ENCODE measurements around the gene CATSPERZ. TPM values are rescaled to one million over a fixed set of nuclear protein-coding genes. Genes with fewer than 3 reads are reported as not detected.
A peak's percentile ranks its signal among the peaks of the same experiment; 100 is the strongest.

Gene CATSPERZ
- total RNA-seq, 1 donor from 2014 or later: not detected

- Histone ChIP-seq H3K4me1 (peaks cover 52% of the 10 kb centered on the region), H3K27ac (replicated peaks) (no peak overlapping the region), H3K9me3 (replicated peaks) (no peaks in the 10 kb centered on the region), H3K27me3 (ENCODE audit: low read depth) (peaks cover 21% of the 10 kb centered on the region), H3K4me3 (no peak overlapping the region), H3K36me3 (peaks cover 9% of the 10 kb centered on the region)
- TF ChIP-seq CTCF (IDR thresholded peaks at IDR 0.05; ENCODE audit: borderline replicate concordance): no peak
- intact Hi-C loops (cut with micrococcal nuclease): no loop called here
- no peak for DNase-seq
These were observed 13.4 kb upstream of the CATSPERZ start for GRCh38 chr11:64286801-64287159.

- Histone ChIP-seq H3K27me3 (ENCODE audit: low read depth) (peaks cover 32% of the 10 kb centered on the region), H3K36me3 (no peaks in the 10 kb centered on the region), H3K4me3 (no peak overlapping the region), H3K9me3 (replicated peaks) (no peaks in the 10 kb centered on the region), H3K4me1 (peaks cover 52% of the 10 kb centered on the region), H3K27ac (replicated peaks) (no peak overlapping the region)
- DNase-seq: no peak
- TF ChIP-seq CTCF (IDR thresholded peaks at IDR 0.05; ENCODE audit: borderline replicate concordance): no peak
- intact Hi-C loops (cut with micrococcal nuclease): no loop called here
These were observed 12.3 kb upstream of the CATSPERZ start for GRCh38 chr11:64287676-64288352.

- Histone ChIP-seq H3K27ac (replicated peaks) (no peak overlapping the region), H3K9me3 (replicated peaks) (no peaks in the 10 kb centered on the region), H3K27me3 (ENCODE audit: low read depth) (peaks cover 37% of the 10 kb centered on the region), H3K4me1 (peaks cover 47% of the 10 kb centered on the region), H3K4me3 (no peak overlapping the region), H3K36me3 (no peaks in the 10 kb centered on the region)
- intact Hi-C loops (cut with micrococcal nuclease): no loop called here
- no peak for DNase-seq
- no peak for TF ChIP-seq CTCF (IDR thresholded peaks at IDR 0.05; ENCODE audit: borderline replicate concordance)
These were observed 11.8 kb upstream of the CATSPERZ start for GRCh38 chr11:64288353-64288750.

- Histone ChIP-seq H3K27me3 (ENCODE audit: low read depth) (peaks cover 44% of the 10 kb centered on the region), H3K27ac (replicated peaks) (no peak overlapping the region), H3K4me1 (peaks cover 40% of the 10 kb centered on the region), H3K4me3 (no peak overlapping the region), H3K9me3 (replicated peaks) (no peaks in the 10 kb centered on the region), H3K36me3 (no peaks in the 10 kb centered on the region)
- DNase-seq: no peak
- intact Hi-C loops (cut with micrococcal nuclease): no loop called here
- TF ChIP-seq CTCF (IDR thresholded peaks at IDR 0.05; ENCODE audit: borderline replicate concordance): no peak
These were observed 11.1 kb upstream of the CATSPERZ start for GRCh38 chr11:64289002-64289564.

- intact Hi-C loops (cut with micrococcal nuclease): no loop called here
- Histone ChIP-seq H3K27me3 (ENCODE audit: low read depth) (peaks cover 60% of the 10 kb centered on the region), H3K4me1 (peaks cover 27% of the 10 kb centered on the region), H3K36me3 (no peaks in the 10 kb centered on the region), H3K9me3 (replicated peaks) (no peaks in the 10 kb centered on the region), H3K4me3 (peak overlapping the region; percentile 61), H3K27ac (replicated peaks) (no peak overlapping the region)
- DNase-seq: no peak
- TF ChIP-seq CTCF (IDR thresholded peaks at IDR 0.05; ENCODE audit: borderline replicate concordance): no peak
These were observed 9.6 kb upstream of the CATSPERZ start for GRCh38 chr11:64290352-64291261.

Data from left ventricle myocardium inferior (tissue), 1 donor.